CD8-positive, alpha-beta memory T cell (primary cell): Measurements from ENCODE around the gene HID1. TPM values are rescaled to one million over a fixed set of nuclear protein-coding genes. Genes with fewer than 3 reads are reported as not detected.
A peak's percentile ranks its signal among the peaks of the same experiment; 100 is the strongest.

Source experiments
- CTCF ChIA-PET: fragments of 350-600 bp; sonication (Branson Sonifier 250); formaldehyde crosslinking; loops from one replicate; lab custom pipeline; 2021; ENCODE audit warnings: antibody characterized with exemption; lab: Charles Lee
- POLR2A ChIA-PET: fragments of 350-600 bp; sonication (Branson Sonifier 250); formaldehyde crosslinking; loops from one replicate; lab custom pipeline; 2021; ENCODE audit warnings: antibody characterized with exemption; lab: Charles Lee
- DNase-seq, 5 donors: peaks; one replicate each; pipeline versions ENCODE4 v3.0.0 to v3.0.0-alpha.2; 2020 to 2022; ENCODE audit warnings: mixed read lengths in 1 of 5
- H3K27ac ChIP-seq: one replicate; pipeline ENCODE4 v1.7.0; 2013; ENCODE audit warnings: low read depth, mild to moderate bottlenecking, low read length, moderate library complexity
- H3K27me3 ChIP-seq: 2 replicates; pipeline ENCODE4 v1.7.0; 2013; ENCODE audit warnings: low read length, mild to moderate bottlenecking; ENCODE audit not compliant: insufficient read depth, poor library complexity, severe bottlenecking
- H3K36me3 ChIP-seq: 2 replicates; pipeline ENCODE4 v1.7.0; 2013; ENCODE audit warnings: mild to moderate bottlenecking, low read length, moderate library complexity; ENCODE audit not compliant: insufficient read depth
- H3K4me1 ChIP-seq: 2 replicates; pipeline ENCODE4 v1.7.0; 2013; ENCODE audit warnings: mild to moderate bottlenecking, low read length, moderate library complexity; ENCODE audit not compliant: insufficient read depth
- H3K4me3 ChIP-seq: 2 replicates; pipeline ENCODE4 v1.7.0; 2013; ENCODE audit warnings: mild to moderate bottlenecking, low read length
- H3K9me3 ChIP-seq: 2 replicates; pipeline ENCODE4 v1.7.0; 2013; ENCODE audit warnings: mild to moderate bottlenecking, low read length
- H3K27ac Mint-ChIP-seq, 8 donors: one replicate each; pipeline ENCODE4 v1.8.0; 2020 to 2021; ENCODE audit warnings: mixed read lengths in 8 of 8, mild to moderate bottlenecking in 6 of 8, inconsistent platforms in 3 of 8, moderate library complexity in 3 of 8
- H3K27me3 Mint-ChIP-seq, 2 donors: one replicate each; pipeline ENCODE4 v1.8.0; 2020 to 2021; ENCODE audit warnings: mixed read lengths in 2 of 2, mild to moderate bottlenecking in 1 of 2, moderate library complexity in 1 of 2
- H3K36me3 Mint-ChIP-seq, 3 donors: one replicate each; pipeline ENCODE4 v1.8.0; 2020 to 2021; ENCODE audit warnings: mixed read lengths in 3 of 3, inconsistent platforms in 1 of 3, mild to moderate bottlenecking in 1 of 3
- H3K4me1 Mint-ChIP-seq, 3 donors: one replicate each; pipeline ENCODE4 v1.8.0; 2020 to 2021; ENCODE audit warnings: mixed read lengths in 3 of 3, inconsistent platforms in 1 of 3, mild to moderate bottlenecking in 1 of 3
- H3K4me3 Mint-ChIP-seq, 7 donors: one replicate each; pipeline ENCODE4 v1.8.0; 2020 to 2021; ENCODE audit warnings: mixed read lengths in 7 of 7, mild to moderate bottlenecking in 6 of 7, moderate library complexity in 4 of 7, inconsistent platforms in 2 of 7
- H3K9me3 Mint-ChIP-seq, 5 donors: one replicate each; pipeline ENCODE4 v1.8.0; 2020 to 2022; ENCODE audit warnings: mixed read lengths in 5 of 5, mild to moderate bottlenecking in 3 of 5, moderate library complexity in 2 of 5, inconsistent platforms in 1 of 5
- polyA plus RNA-seq: library from polyadenylated mRNA; unstranded; fragments of 300-500 nt; fragmentation: Illumina TruSeq; gene quantifications from one replicate; pipeline ENCODE4 v1.2.3, GENCODE V29; 2021
- total RNA-seq, 2 experiments: library from RNA; stranded (reverse); gene quantifications; one replicate each; pipeline ENCODE4 v1.2.3, GENCODE V29; 2021

HID1 gene
- total and polyA plus RNA-seq, 3 experiments from 2014 or later: 0.91 to 5.2 (median 2.3) TPM

DNA sequence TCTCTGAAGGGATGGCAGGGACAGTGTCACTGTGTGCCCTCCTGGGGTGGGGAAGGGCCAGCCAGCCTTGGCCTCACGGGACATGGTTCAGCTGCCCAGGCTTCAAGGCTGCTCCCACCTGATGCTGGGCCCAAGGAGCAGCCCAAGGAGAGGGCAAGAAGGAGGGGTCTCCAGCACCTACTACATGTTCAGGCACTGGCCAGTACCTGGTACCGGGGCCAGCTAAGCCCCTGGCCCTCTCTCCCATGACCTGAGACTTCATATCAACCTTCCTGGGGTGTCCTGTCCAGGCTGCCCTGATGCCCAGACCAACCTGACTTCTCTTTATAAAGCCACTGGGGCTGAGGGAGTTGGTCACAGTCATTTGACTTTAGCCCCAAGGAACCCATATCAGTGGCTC, 50.8 kb downstream of the HID1 start:
- ChIA-PET POLR2A (no interaction called here), CTCF (interaction anchor here (3.5 kb wide), 1 partner anchor 36 kb away, joined by 14 read pairs; no protein-coding TSS in a partner anchor)
- Histone ChIP-seq H3K36me3 (no peaks in the 10 kb centered on the region), H3K27ac (no peak overlapping the region), H3K4me3 (no peak overlapping the region), H3K9me3 (no peaks in the 10 kb centered on the region), H3K4me1 (peaks cover 9% of the 10 kb centered on the region), H3K27me3 (peaks cover 33% of the 10 kb centered on the region)
- H3K36me3 Mint-ChIP-seq: no peaks in the 10 kb centered on the region
- no peak overlapping the region for H3K4me3 Mint-ChIP-seq
- H3K27me3 Mint-ChIP-seq: peaks cover 35 to 68% of the 10 kb centered on the region in 2 donors
- H3K4me1 Mint-ChIP-seq: peaks cover 0 to 27% (median 5%) of the 10 kb centered on the region in 3 donors
- H3K9me3 Mint-ChIP-seq: no peaks in the 10 kb centered on the region
- no peak for DNase-seq
- no peak overlapping the region for H3K27ac Mint-ChIP-seq

DNA sequence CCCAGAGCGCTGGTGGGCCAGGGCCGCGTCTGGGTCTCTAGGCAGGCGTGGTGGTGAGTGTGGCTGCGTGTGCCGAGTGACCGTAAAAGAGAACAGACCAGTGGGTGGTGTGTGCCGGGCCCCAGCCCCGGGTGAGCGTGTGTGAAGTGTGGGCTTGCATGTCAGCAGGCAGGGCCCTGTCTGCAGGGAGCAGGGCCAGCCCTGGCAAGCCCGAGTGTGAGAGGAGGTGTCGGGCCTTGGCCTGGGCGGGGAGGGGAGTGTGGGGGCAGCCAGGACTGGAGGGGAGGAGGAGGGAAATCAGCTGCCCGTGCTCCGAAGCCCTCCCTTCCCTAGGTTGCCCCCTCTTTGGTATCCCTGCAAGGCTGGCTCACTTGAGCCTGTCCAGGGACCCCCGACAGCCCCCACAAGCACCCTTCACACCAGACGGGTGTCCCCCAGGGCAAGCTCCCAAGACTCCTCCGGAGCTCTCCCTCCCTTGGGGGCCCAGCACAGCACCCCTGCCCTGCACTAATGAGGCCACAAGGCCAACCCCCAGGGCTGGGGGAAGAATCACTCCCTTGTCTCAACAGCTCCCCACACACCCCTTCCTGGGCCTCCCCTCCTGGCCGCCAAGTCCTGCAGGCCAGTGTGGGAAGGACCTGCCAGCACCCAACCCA, 51.4 kb downstream of the HID1 start:
- no peaks in the 10 kb centered on the region for H3K9me3 ChIP-seq
- H3K27ac ChIP-seq: no peak overlapping the region
- Mint-ChIP-seq H3K27ac (no peak overlapping the region), H3K27me3 (peaks cover 34 to 66% of the 10 kb centered on the region in 2 donors), H3K4me3 (no peak overlapping the region), H3K36me3 (no peaks in the 10 kb centered on the region), H3K9me3 (no peaks in the 10 kb centered on the region), H3K4me1 (peaks cover 0 to 27% (median 5%) of the 10 kb centered on the region in 3 donors)
- DNase-seq: no peak
- peaks cover 9% of the 10 kb centered on the region for H3K4me1 ChIP-seq
- POLR2A ChIA-PET: no interaction called here
- peaks cover 33% of the 10 kb centered on the region for H3K27me3 ChIP-seq
- H3K36me3 ChIP-seq: no peaks in the 10 kb centered on the region
- no peak overlapping the region for H3K4me3 ChIP-seq
- CTCF ChIA-PET: interaction anchor here (3.5 kb wide), 1 partner anchor 37 kb away, joined by 14 read pairs; no protein-coding TSS in a partner anchor

DNA sequence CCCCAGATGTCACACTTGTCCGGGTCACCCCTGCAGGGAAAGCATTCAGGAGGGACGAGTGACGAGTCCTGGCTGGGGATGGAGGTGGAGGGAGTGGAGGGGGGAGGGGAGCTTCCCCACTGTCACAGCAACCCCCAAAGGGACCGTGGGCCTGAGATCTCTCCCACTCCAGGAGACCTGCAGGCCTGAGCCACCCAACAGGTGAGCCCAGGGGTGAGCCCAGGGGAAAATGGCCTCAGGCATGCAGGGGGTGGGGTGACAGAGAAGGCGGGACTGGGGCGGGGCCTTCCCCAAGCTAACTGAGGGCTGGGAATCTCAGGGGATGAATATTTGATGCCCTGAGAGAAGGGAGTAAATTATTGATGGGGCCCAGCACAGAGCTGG, 51.9 kb downstream of the HID1 start:
- Histone ChIP-seq H3K4me3 (no peak overlapping the region), H3K27ac (no peak overlapping the region), H3K27me3 (peaks cover 31% of the 10 kb centered on the region), H3K4me1 (peaks cover 9% of the 10 kb centered on the region), H3K36me3 (no peaks in the 10 kb centered on the region), H3K9me3 (no peaks in the 10 kb centered on the region)
- POLR2A ChIA-PET: no interaction called here
- Mint-ChIP-seq H3K4me3 (no peak overlapping the region), H3K36me3 (no peaks in the 10 kb centered on the region), H3K4me1 (peaks cover 0 to 27% (median 5%) of the 10 kb centered on the region in 3 donors), H3K27me3 (peaks cover 30 to 64% of the 10 kb centered on the region in 2 donors), H3K9me3 (no peaks in the 10 kb centered on the region), H3K27ac (no peak overlapping the region)
- no peak for DNase-seq
- CTCF ChIA-PET: interaction anchor here (3.5 kb wide), 1 partner anchor 38 kb away, joined by 14 read pairs; no protein-coding TSS in a partner anchor

DNA sequence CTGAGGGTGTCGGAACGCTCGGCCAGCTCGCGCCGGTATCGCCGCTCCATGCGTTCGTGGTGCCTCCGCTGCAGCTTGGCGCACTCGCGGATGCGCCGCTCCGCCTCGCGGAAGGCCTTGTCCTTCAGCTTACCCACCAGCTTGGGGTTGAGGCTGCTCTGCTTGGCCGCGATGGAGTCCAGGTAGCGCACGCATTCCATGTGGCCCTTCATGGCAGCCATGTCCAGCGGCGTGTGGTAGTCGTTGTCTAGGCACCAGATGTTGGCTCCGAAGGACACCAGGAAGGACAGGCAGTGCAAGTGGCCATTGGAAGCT, 52.3 kb downstream of the HID1 start:
- Mint-ChIP-seq H3K27me3 (peaks cover 26 to 61% of the 10 kb centered on the region in 2 donors), H3K27ac (no peak overlapping the region), H3K4me3 (no peak overlapping the region), H3K4me1 (peaks cover 0 to 27% (median 3%) of the 10 kb centered on the region in 3 donors), H3K36me3 (no peaks in the 10 kb centered on the region), H3K9me3 (no peaks in the 10 kb centered on the region)
- no peaks in the 10 kb centered on the region for H3K36me3 ChIP-seq
- POLR2A ChIA-PET: no interaction called here
- CTCF ChIA-PET: interaction anchor here (3.5 kb wide), 1 partner anchor 38 kb away, joined by 14 read pairs; no protein-coding TSS in a partner anchor
- DNase-seq: no peak
- H3K9me3 ChIP-seq: no peaks in the 10 kb centered on the region
- H3K4me3 ChIP-seq: no peak overlapping the region
- peaks cover 9% of the 10 kb centered on the region for H3K4me1 ChIP-seq
- no peak overlapping the region for H3K27ac ChIP-seq
- peaks cover 28% of the 10 kb centered on the region for H3K27me3 ChIP-seq

DNA sequence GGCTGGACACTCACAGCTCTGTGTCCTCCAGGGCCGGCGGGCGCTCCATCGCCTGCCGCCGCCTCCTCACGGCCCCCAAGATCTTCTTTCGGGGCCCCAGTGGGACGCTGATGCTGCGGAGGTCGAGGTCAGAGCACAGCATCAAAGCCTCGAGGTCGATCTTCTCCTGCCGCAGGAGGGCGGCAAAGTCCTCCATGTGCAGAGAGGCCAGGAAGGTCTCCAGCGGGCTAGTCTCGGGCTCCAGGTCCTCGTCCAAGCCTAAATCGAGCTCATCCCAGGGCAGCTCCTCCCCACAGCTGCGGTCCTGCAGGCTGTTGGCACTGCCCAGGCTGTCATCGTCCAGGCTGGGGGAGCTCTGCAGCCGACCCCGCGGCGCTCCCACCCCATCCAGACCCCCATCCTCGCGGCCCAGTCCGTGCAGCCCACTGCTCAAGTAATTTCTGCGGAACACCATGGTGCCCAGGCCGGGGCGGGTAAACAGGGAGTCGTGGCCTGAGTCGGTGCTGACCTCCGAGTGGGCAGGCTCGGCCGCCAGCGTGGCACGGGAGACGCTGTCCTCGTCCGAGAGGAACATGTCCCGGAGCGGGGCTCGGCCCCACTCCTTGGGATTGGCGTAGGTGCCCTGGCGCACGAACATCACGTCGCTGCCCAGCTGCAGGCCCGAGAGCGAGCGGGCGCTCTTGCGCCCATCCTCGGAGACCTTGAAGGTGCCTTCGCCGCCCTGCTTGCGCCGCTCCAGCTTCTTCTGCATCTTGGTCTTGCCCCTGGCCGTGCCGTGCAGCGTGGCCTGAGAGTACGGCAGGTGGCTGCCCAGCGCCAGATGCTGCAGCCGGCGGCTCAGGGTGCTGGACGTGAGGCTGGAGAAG, 52.9 kb downstream of the HID1 start:
- Mint-ChIP-seq H3K27ac (no peak overlapping the region), H3K4me1 (peaks cover 0 to 24% (median 3%) of the 10 kb centered on the region in 3 donors), H3K4me3 (no peak overlapping the region), H3K27me3 (peaks cover 22 to 55% of the 10 kb centered on the region in 2 donors), H3K9me3 (no peaks in the 10 kb centered on the region), H3K36me3 (no peaks in the 10 kb centered on the region)
- ChIA-PET CTCF (interaction anchor here (3.5 kb wide), 1 partner anchor 38 kb away, joined by 14 read pairs; no protein-coding TSS in a partner anchor), POLR2A (no interaction called here)
- no peak overlapping the region for H3K4me3 ChIP-seq
- H3K27ac ChIP-seq: no peak overlapping the region
- H3K9me3 ChIP-seq: no peaks in the 10 kb centered on the region
- no peak for DNase-seq
- H3K36me3 ChIP-seq: no peaks in the 10 kb centered on the region
- peaks cover 9% of the 10 kb centered on the region for H3K4me1 ChIP-seq
- peaks cover 22% of the 10 kb centered on the region for H3K27me3 ChIP-seq

DNA sequence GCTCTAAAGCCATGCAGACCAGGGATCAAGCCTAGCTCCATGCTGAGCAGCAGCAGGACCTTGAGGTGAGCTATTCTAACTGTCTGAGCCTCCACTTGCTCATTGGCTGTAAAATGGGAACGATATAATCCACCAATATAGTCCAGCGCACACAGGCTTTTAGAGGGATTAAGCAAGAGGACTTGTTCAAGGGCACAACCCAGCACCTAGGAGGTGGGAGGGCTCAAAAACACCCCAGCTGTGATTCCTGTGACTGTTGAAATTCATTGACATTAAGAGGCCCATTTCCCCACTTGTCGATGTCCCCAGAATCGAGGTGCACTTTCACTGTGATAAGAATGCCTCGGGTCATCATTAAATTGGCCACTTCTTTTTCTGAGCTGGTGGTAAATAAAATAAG, 53.7 kb downstream of the HID1 start:
- CTCF ChIA-PET: interaction anchor here (3.5 kb wide), 1 partner anchor 39 kb away, joined by 14 read pairs; no protein-coding TSS in a partner anchor
- Histone ChIP-seq H3K36me3 (no peaks in the 10 kb centered on the region), H3K27me3 (peaks cover 15% of the 10 kb centered on the region), H3K27ac (no peak overlapping the region), H3K4me1 (peaks cover 2% of the 10 kb centered on the region), H3K4me3 (no peak overlapping the region), H3K9me3 (no peaks in the 10 kb centered on the region)
- Mint-ChIP-seq H3K36me3 (no peaks in the 10 kb centered on the region), H3K27ac (peak overlapping the region in 1 of 8 donors; percentile 24), H3K9me3 (no peaks in the 10 kb centered on the region), H3K4me1 (peaks cover 0 to 16% (median 1%) of the 10 kb centered on the region in 3 donors), H3K27me3 (peaks cover 22 to 49% of the 10 kb centered on the region in 2 donors), H3K4me3 (no peak overlapping the region)
- POLR2A ChIA-PET: no interaction called here
- DNase-seq: no peak

DNA sequence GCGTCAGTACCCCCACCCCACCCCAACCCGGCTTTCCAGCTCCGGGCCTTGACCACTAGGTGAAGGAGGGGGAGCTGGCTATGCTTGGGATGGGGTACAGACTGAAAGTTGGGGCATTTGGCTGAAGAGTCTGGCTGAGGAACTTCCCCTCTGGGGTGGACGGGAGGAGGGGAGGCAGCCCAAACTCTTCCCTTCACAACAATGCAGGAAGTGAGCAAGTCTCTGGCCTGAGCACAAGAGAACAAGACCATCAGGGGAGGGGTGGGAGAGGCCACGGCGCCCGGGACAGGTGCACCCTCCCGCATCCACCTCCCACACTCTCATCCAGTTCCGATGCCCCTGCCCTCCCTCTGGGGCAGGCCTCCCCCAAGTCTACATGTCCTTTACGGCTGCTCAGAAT, 55.1 kb downstream of the HID1 start:
- Mint-ChIP-seq H3K9me3 (no peaks in the 10 kb centered on the region), H3K36me3 (no peaks in the 10 kb centered on the region), H3K4me3 (no peak overlapping the region), H3K27ac (no peak overlapping the region), H3K27me3 (peaks cover 14 to 42% of the 10 kb centered on the region in 2 donors), H3K4me1 (peaks cover 0 to 4% (median 0%) of the 10 kb centered on the region in 3 donors)
- CTCF ChIA-PET: no interaction called here
- Histone ChIP-seq H3K27me3 (peaks cover 7% of the 10 kb centered on the region), H3K36me3 (no peaks in the 10 kb centered on the region), H3K4me3 (no peak overlapping the region), H3K27ac (no peak overlapping the region), H3K9me3 (no peaks in the 10 kb centered on the region), H3K4me1 (no peaks in the 10 kb centered on the region)
- POLR2A ChIA-PET: no interaction called here
- DNase-seq: no peak

DNA sequence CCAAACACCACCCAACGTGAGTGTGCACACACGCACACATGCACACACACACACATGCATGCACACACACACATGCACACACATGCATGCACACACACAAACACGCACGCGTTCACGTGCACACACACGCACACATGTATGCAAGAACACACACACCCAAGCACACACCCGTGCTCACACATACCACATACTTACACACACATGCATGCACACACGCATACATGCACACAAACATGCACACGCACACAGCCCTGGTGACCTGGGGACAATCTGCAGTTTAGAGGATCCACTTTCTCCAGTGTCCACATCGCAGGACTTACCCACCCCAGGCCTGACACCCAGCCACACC, 55.7 kb downstream of the HID1 start:
- Histone ChIP-seq H3K27me3 (peaks cover 4% of the 10 kb centered on the region), H3K36me3 (no peaks in the 10 kb centered on the region), H3K9me3 (no peaks in the 10 kb centered on the region), H3K4me1 (no peaks in the 10 kb centered on the region), H3K27ac (no peak overlapping the region), H3K4me3 (no peak overlapping the region)
- Mint-ChIP-seq H3K36me3 (no peaks in the 10 kb centered on the region), H3K9me3 (no peaks in the 10 kb centered on the region), H3K27ac (peak overlapping the region in 1 of 8 donors; percentile 65), H3K4me1 (peaks cover 0 to 3% (median 0%) of the 10 kb centered on the region in 3 donors), H3K27me3 (peaks cover 11 to 37% of the 10 kb centered on the region in 2 donors), H3K4me3 (no peak overlapping the region)
- ChIA-PET CTCF (no interaction called here), POLR2A (no interaction called here)
- no peak for DNase-seq
